Pancreas (tissue), 10 donors: ENCODE results near the gene TBC1D14. TPM values are rescaled to one million over a fixed set of nuclear protein-coding genes. Genes with fewer than 3 reads are reported as not detected.

Source experiments
- ATAC-seq, 4 donors: fragments of 200-7000 bp; cut with Tn5 transposase; one replicate each; pipeline versions ENCODE4 v1.8.0 to v1.9.1; 2020; ENCODE audit warnings: mild to moderate bottlenecking in 4 of 4, moderate library complexity in 4 of 4
- DNase-seq, 6 donors: peaks; one replicate each; pipeline ENCODE4 v3.0.0-alpha.2; 2020
- FAIRE-seq: peaks from 2 replicates; lab custom pipeline; 2012; peaks lifted over from hg19 to GRCh38; lab: Jason Lieb, UNC
- H3K27ac ChIP-seq, 4 donors: fragments of 200-600 bp; sonication (generic); 1 replicate in 3 of 4; 2 replicates in 1 of 4; pipeline versions ENCODE4 v1.5.0 to v1.8.0; 2020
- H3K27me3 ChIP-seq, 4 donors: fragments of 200-600 bp; one replicate each; pipeline ENCODE4 v1.8.0; 2021
- H3K36me3 ChIP-seq, 3 donors: fragments of 200-600 bp; sonication (generic) in 1 of 3; one replicate each; pipeline versions ENCODE4 v1.5.0 to v1.8.0; 2020 to 2021
- H3K4me1 ChIP-seq, 3 donors: fragments of 200-600 bp; one replicate each; pipeline ENCODE4 v1.8.0; 2021
- H3K4me3 ChIP-seq, 4 donors: fragments of 200-600 bp; sonication (generic) in 2 of 4; one replicate each; pipeline versions ENCODE4 v1.5.0 to v1.8.0; 2020 to 2021
- H3K9me3 ChIP-seq, 4 donors: fragments of 200-600 bp; one replicate each; pipeline ENCODE4 v1.8.0; 2021
- CTCF ChIP-seq, 4 donors: fragments of 200-600 bp; sonication (generic) in 3 of 4; IDR thresholded peaks; one replicate each; pipeline versions ENCODE4 v1.5.0 to v1.8.0; 2021; ENCODE audit warnings: antibody characterized with exemption in 4 of 4
- WGBS, 2 donors: extraction: QIAGEN DNeasy Blood & Tissue Kit; methylation state at CpG; one replicate each; pipeline ENCODE4 v1.1.7; 2013; 5-methylcytosine and 5-hydroxymethylcytosine counted together
- intact Hi-C, 3 donors: fragments of 100-400 bp; cut with DNase I; formaldehyde crosslinking; loops; one replicate each; pipeline versions ENCODE4 v1.11.1 to v1.14.2; 2022
- polyA plus RNA-seq, 2 donors: library from polyadenylated mRNA; stranded (reverse); fragments of 200-250 nt; gene quantifications; one replicate each; pipeline ENCODE4 v1.2.3, GENCODE V29; 2013
- total RNA-seq, 6 donors: library from RNA; stranded (reverse); fragmentation: NEBNext Ultra II Directional in 4 of 6; extraction: Animal tissue kit (Norgen Biotek cat#: 25700) in 4 of 6; gene quantifications; one replicate each; pipeline versions ENCODE4 v1.2.1 to v1.2.4, GENCODE V29; 2021 to 2023
- donor health status: healthy with polysubstance abuse.
- donor health status: DM: no; HTN: no; CAD: no; lungs with moderate emphysema.
- donor health status: DM: no; HTN: no; CAD: no.
- donor health status: control.
- donor health status: control.
- donor health status: Bipolar disorder and iron deficiency.
- donor health status: DM: yes; HTN: yes; CAD: no.
- donor health status: DM: no; HTN: no; CAD: no.
- donor health status: DM: no; HTN: no; CAD: no.
- donor health status: DM: yes; HTN: yes; CAD: no.

TBC1D14 gene
- total and polyA plus RNA-seq, 8 donors, result 8.9 to 23.9 (median 14.8) TPM

- FAIRE-seq (no peak), DNase-seq (no peak), ATAC-seq (no peak)
- H3K36me3 ChIP-seq, result peaks cover 0 to 25% (median 6%) of the 10 kb centered on the region in 3 donors
- no peak overlapping the region for H3K27ac ChIP-seq
- H3K9me3 ChIP-seq, result no peaks in the 10 kb centered on the region
- H3K4me3 ChIP-seq, result no peak overlapping the region
- H3K4me1 ChIP-seq, result no peaks in the 10 kb centered on the region
- 78 to 87% methylated on average over 5 of the region's 5 CpGs for WGBS, 2 donors
- H3K27me3 ChIP-seq, result no peaks in the 10 kb centered on the region
- intact Hi-C loops, result no loop called here
- TF ChIP-seq CTCF (IDR thresholded peaks at IDR 0.05), result no peak
These were observed 118.3 kb downstream of the TBC1D14 start for GRCh38 chr4:7027913-7028312.

GRCh38 chr4:7029212-7029611, 119.6 kb downstream of the TBC1D14 start:
- intact Hi-C loops, result no loop called here
- H3K36me3 ChIP-seq, result peaks cover 0 to 25% (median 6%) of the 10 kb centered on the region in 3 donors
- ATAC-seq, result no peak
- no peaks in the 10 kb centered on the region for H3K4me1 ChIP-seq
- no peaks in the 10 kb centered on the region for H3K9me3 ChIP-seq
- no peak for DNase-seq
- no peak for TF ChIP-seq CTCF (IDR thresholded peaks at IDR 0.05)
- H3K27me3 ChIP-seq, result no peaks in the 10 kb centered on the region
- no peak overlapping the region for H3K4me3 ChIP-seq
- WGBS, 2 donors, result 90 to 94% methylated on average over 12 of the region's 12 CpGs
- FAIRE-seq, result no peak
- H3K27ac ChIP-seq, result no peak overlapping the region

GRCh38 chr4:7029921-7030320, 120.3 kb downstream of the TBC1D14 start:
- H3K36me3 ChIP-seq, result peaks cover 0 to 25% (median 6%) of the 10 kb centered on the region in 3 donors
- no peak for FAIRE-seq
- H3K4me1 ChIP-seq, result peaks cover 0 to 1% (median 0%) of the 10 kb centered on the region in 3 donors
- intact Hi-C loops, result no loop called here
- H3K4me3 ChIP-seq, result no peak overlapping the region
- TF ChIP-seq CTCF (IDR thresholded peaks at IDR 0.05), result no peak
- ATAC-seq, result no peak
- no peak overlapping the region for H3K27ac ChIP-seq
- DNase-seq, result no peak
- no peaks in the 10 kb centered on the region for H3K27me3 ChIP-seq
- 92 to 96% methylated on average over 10 of the region's 10 CpGs for WGBS, 2 donors
- no peaks in the 10 kb centered on the region for H3K9me3 ChIP-seq

GRCh38 chr4:7030856-7031255, 121.2 kb downstream of the TBC1D14 start:
- Histone ChIP-seq H3K27ac (no peak overlapping the region), H3K36me3 (peaks cover 0 to 25% (median 6%) of the 10 kb centered on the region in 3 donors), H3K27me3 (no peaks in the 10 kb centered on the region), H3K4me1 (peaks cover 0 to 7% (median 0%) of the 10 kb centered on the region in 3 donors), H3K4me3 (no peak overlapping the region), H3K9me3 (no peaks in the 10 kb centered on the region)
- FAIRE-seq, result no peak
- 90 to 93% methylated on average over 10 of the region's 10 CpGs for WGBS, 2 donors
- no peak for TF ChIP-seq CTCF (IDR thresholded peaks at IDR 0.05)
- intact Hi-C loops, result no loop called here
- no peak for DNase-seq
- no peak for ATAC-seq

- Histone ChIP-seq H3K4me1 (peaks cover 0 to 7% (median 0%) of the 10 kb centered on the region in 3 donors), H3K36me3 (peaks cover 0 to 25% (median 6%) of the 10 kb centered on the region in 3 donors), H3K27me3 (no peaks in the 10 kb centered on the region), H3K4me3 (no peak overlapping the region), H3K9me3 (no peaks in the 10 kb centered on the region), H3K27ac (no peak overlapping the region)
- no peak for FAIRE-seq
- no peak for TF ChIP-seq CTCF (IDR thresholded peaks at IDR 0.05)
- ATAC-seq, result no peak
- 87 to 90% methylated on average over 35 of the region's 35 CpGs for WGBS, 2 donors
- DNase-seq, result no peak
- intact Hi-C loops, result no loop called here
These were observed 122.2 kb downstream of the TBC1D14 start for GRCh38 chr4:7031558-7032449.
